Trophoblast cell (in vitro differentiated cells and primary cell): Measurements from ENCODE around the gene SLC33A1.
"Not testable (repeated sequence)": the region's sequence is repeated elsewhere in the genome, so short reads cannot be mapped to it uniquely, and the experiment has no call there.

Source experiments
- DNase-seq, 2 donors: peaks; one replicate each; pipeline ENCODE4 v3.0.0-alpha.2; 2016
- H2AFZ ChIP-seq: 2 replicates; pipeline ENCODE4 v1.6.1; 2013; ENCODE audit warnings: low read length, moderate library complexity, mild to moderate bottlenecking; ENCODE audit not compliant: insufficient read depth, poor library complexity
- H2AK5ac ChIP-seq: 2 replicates; pipeline ENCODE4 v1.6.1; 2013; ENCODE audit warnings: mild to moderate bottlenecking, low read length
- H2BK120ac ChIP-seq: 2 replicates; pipeline ENCODE4 v1.6.1; 2013; ENCODE audit warnings: low read length, mild to moderate bottlenecking, moderate library complexity; ENCODE audit not compliant: insufficient read depth, poor library complexity
- H2BK12ac ChIP-seq: 2 replicates; pipeline ENCODE4 v1.6.1; 2013; ENCODE audit warnings: mild to moderate bottlenecking, low read length, moderate library complexity
- H2BK5ac ChIP-seq: 2 replicates; pipeline ENCODE4 v1.6.1; 2013; ENCODE audit warnings: low read length, low read depth, moderate library complexity, mild to moderate bottlenecking; ENCODE audit not compliant: poor library complexity
- H3K14ac ChIP-seq: 2 replicates; pipeline ENCODE4 v1.6.1; 2013; ENCODE audit warnings: mild to moderate bottlenecking, low read length
- H3K18ac ChIP-seq: 2 replicates; pipeline ENCODE4 v1.6.1; 2013; ENCODE audit warnings: mild to moderate bottlenecking, low read length
- H3K23ac ChIP-seq: 2 replicates; pipeline ENCODE4 v1.6.1; 2013; ENCODE audit warnings: low read length
- H3K27ac ChIP-seq: 2 replicates; pipeline ENCODE4 v1.5.1; 2013; ENCODE audit warnings: low read depth, mild to moderate bottlenecking, inconsistent platforms, low read length, moderate library complexity
- H3K27me3 ChIP-seq: 2 replicates; pipeline ENCODE4 v1.6.1; 2013; ENCODE audit warnings: inconsistent platforms, mild to moderate bottlenecking, low read length, moderate library complexity; ENCODE audit not compliant: insufficient read depth
- H3K36me3 ChIP-seq, 2 experiments: 1 replicate in 1 of 2; 2 replicates in 1 of 2; pipeline ENCODE4 v1.6.1; 2013; ENCODE audit warnings: low read length in 2 of 2, mild to moderate bottlenecking in 2 of 2, moderate library complexity in 1 of 2; ENCODE audit not compliant: insufficient read depth in 2 of 2, control insufficient read depth in 1 of 2
- H3K4ac ChIP-seq: 2 replicates; pipeline ENCODE4 v1.6.1; 2013; ENCODE audit warnings: low read depth, mild to moderate bottlenecking, low read length, moderate library complexity
- H3K4me1 ChIP-seq, 2 experiments: 1 replicate in 1 of 2; 2 replicates in 1 of 2; pipeline ENCODE4 v1.6.1; 2013; ENCODE audit warnings: low read length in 2 of 2, mild to moderate bottlenecking in 2 of 2, moderate library complexity in 1 of 2; ENCODE audit not compliant: insufficient read depth in 2 of 2, control insufficient read depth in 1 of 2
- H3K4me2 ChIP-seq: 2 replicates; pipeline ENCODE4 v1.6.1; 2013; ENCODE audit warnings: inconsistent platforms, mild to moderate bottlenecking, low read length, moderate library complexity
- H3K4me3 ChIP-seq: 2 replicates; pipeline ENCODE4 v1.5.1; 2013; ENCODE audit warnings: mild to moderate bottlenecking, low read depth, low read length, inconsistent platforms
- H3K79me1 ChIP-seq: one replicate; pipeline ENCODE4 v1.6.1; 2013; ENCODE audit warnings: low read length
- H3K79me2 ChIP-seq: 2 replicates; pipeline ENCODE4 v1.6.1; 2013; ENCODE audit warnings: low read length, mild to moderate bottlenecking; ENCODE audit not compliant: control insufficient read depth, insufficient read depth, poor library complexity
- H3K9ac ChIP-seq: 2 replicates; pipeline ENCODE4 v1.6.1; 2013; ENCODE audit warnings: mild to moderate bottlenecking, low read length
- H3K9me3 ChIP-seq: 2 replicates; pipeline ENCODE4 v1.6.1; 2013; ENCODE audit warnings: low read depth, mild to moderate bottlenecking, control low read depth, inconsistent platforms, low read length; ENCODE audit not compliant: insufficient read depth
- H4K12ac ChIP-seq: 2 replicates; pipeline ENCODE4 v1.6.1; 2013; ENCODE audit warnings: low read depth, mild to moderate bottlenecking, low read length, moderate library complexity
- H4K8ac ChIP-seq: 2 replicates; pipeline ENCODE4 v1.6.1; 2013; ENCODE audit warnings: low read depth, mild to moderate bottlenecking, low read length, moderate library complexity
- H4K91ac ChIP-seq: one replicate; pipeline ENCODE4 v1.6.1; 2013; ENCODE audit warnings: low read depth, mild to moderate bottlenecking, low read length, moderate library complexity
- WGBS: extraction: QIAGEN DNeasy Blood & Tissue Kit; methylation state at CpG from one replicate; pipeline ENCODE4 v1.1.7; 2013; ENCODE audit warnings: missing lambda C conversion rate; ENCODE audit not compliant: insufficient read length, insufficient coverage; ENCODE audit errors: extremely low coverage; 5-methylcytosine and 5-hydroxymethylcytosine counted together

SLC33A1 gene

GRCh38 chr3:155849404-155849803 is 4.8 kb downstream of the SLC33A1 start:
- H3K18ac ChIP-seq: not testable (repeated sequence)
- WGBS: no CpG with 5 or more reads among the region's 3 CpGs

GRCh38 chr3:155847993-155848392 is 6.2 kb downstream of the SLC33A1 start:
- Histone ChIP-seq H3K4me1 (peaks cover 0 to 3% of the 10 kb centered on the region in 2 experiments), H4K8ac (no peak overlapping the region), H2BK120ac (no peak overlapping the region)

More at GRCh38 chr3:155849404-155849803, 4.8 kb downstream of the SLC33A1 start:
- not testable (repeated sequence) for H3K14ac ChIP-seq, H3K9me3 ChIP-seq, H3K23ac ChIP-seq, H3K79me1 ChIP-seq, H4K8ac ChIP-seq, H4K12ac ChIP-seq, H3K9ac ChIP-seq, H3K36me3 ChIP-seq, DNase-seq, H4K91ac ChIP-seq, H2AFZ ChIP-seq, H3K4me1 ChIP-seq, H2BK5ac ChIP-seq, H2BK120ac ChIP-seq, H3K27me3 ChIP-seq, H3K27ac ChIP-seq, H3K4me2 ChIP-seq, H3K4me3 ChIP-seq, H2BK12ac ChIP-seq, H3K4ac ChIP-seq, H2AK5ac ChIP-seq
- peaks cover 12% of the 10 kb centered on the region for H3K79me2 ChIP-seq

GRCh38 chr3:155846119-155846518 is 8.1 kb downstream of the SLC33A1 start:
- no peaks in the 10 kb centered on the region for H3K79me1 ChIP-seq
- no peaks in the 10 kb centered on the region for H3K27me3 ChIP-seq
- H3K4ac ChIP-seq: no peak overlapping the region
- H3K27ac ChIP-seq: no peak overlapping the region
- H3K4me2 ChIP-seq: no peak overlapping the region
- no peak overlapping the region for H4K8ac ChIP-seq
- H3K9ac ChIP-seq: no peak overlapping the region
- H2AFZ ChIP-seq: no peak overlapping the region
- peak in 1 of 2 donors; percentile 18 for DNase-seq
- H2BK12ac ChIP-seq: no peak overlapping the region
- no peak overlapping the region for H2AK5ac ChIP-seq
- peaks cover 0 to 5% of the 10 kb centered on the region in 2 experiments for H3K36me3 ChIP-seq
- no peaks in the 10 kb centered on the region for H3K9me3 ChIP-seq
- H3K4me1 ChIP-seq: no peaks in the 10 kb centered on the region
- no peak overlapping the region for H3K14ac ChIP-seq
- no peak overlapping the region for H2BK120ac ChIP-seq
- H3K23ac ChIP-seq: no peak overlapping the region
- WGBS: no CpG with 5 or more reads among the region's 3 CpGs
- no peak overlapping the region for H2BK5ac ChIP-seq
- no peaks in the 10 kb centered on the region for H3K79me2 ChIP-seq
- no peak overlapping the region for H4K91ac ChIP-seq
- H3K4me3 ChIP-seq: no peak overlapping the region
- H3K18ac ChIP-seq: no peak overlapping the region
- H4K12ac ChIP-seq: no peak overlapping the region

More at GRCh38 chr3:155847993-155848392, 6.2 kb downstream of the SLC33A1 start:
- Histone ChIP-seq H3K9me3 (no peaks in the 10 kb centered on the region), H3K79me2 (peaks cover 2% of the 10 kb centered on the region), H3K79me1 (no peaks in the 10 kb centered on the region), H3K4me2 (no peak overlapping the region), H3K27ac (no peak overlapping the region), H3K18ac (no peak overlapping the region), H2AFZ (no peak overlapping the region), H3K14ac (no peak overlapping the region), H4K91ac (no peak overlapping the region), H2BK5ac (no peak overlapping the region), H3K9ac (no peak overlapping the region), H3K27me3 (no peaks in the 10 kb centered on the region), H4K12ac (no peak overlapping the region), H2BK12ac (no peak overlapping the region), H3K4ac (no peak overlapping the region), H3K23ac (no peak overlapping the region), H3K36me3 (peaks cover 0 to 6% of the 10 kb centered on the region in 2 experiments), H3K4me3 (no peak overlapping the region), H2AK5ac (no peak overlapping the region)
- whole genome bisulfite sequencing: no CpG with 5 or more reads among the region's 3 CpGs
- DNase-seq: no peak

- no peak overlapping the region for H2BK120ac ChIP-seq
- H2BK5ac ChIP-seq: no peak overlapping the region
- no CpG with 5 or more reads among the region's 1 CpG for WGBS
Observed at GRCh38 chr3:155843569-155843968, 10.7 kb downstream of the SLC33A1 start.

More at GRCh38 chr3:155843569-155843968, 10.7 kb downstream of the SLC33A1 start:
- no peak overlapping the region for H3K18ac ChIP-seq
- H4K12ac ChIP-seq: no peak overlapping the region
- no peaks in the 10 kb centered on the region for H3K79me2 ChIP-seq
- no peaks in the 10 kb centered on the region for H3K4me1 ChIP-seq
- H2AFZ ChIP-seq: no peak overlapping the region
- no peaks in the 10 kb centered on the region for H3K27me3 ChIP-seq
- H3K9ac ChIP-seq: no peak overlapping the region
- H3K9me3 ChIP-seq: no peaks in the 10 kb centered on the region
- H3K79me1 ChIP-seq: no peaks in the 10 kb centered on the region
- H3K23ac ChIP-seq: no peak overlapping the region
- no peak overlapping the region for H2BK12ac ChIP-seq
- H4K8ac ChIP-seq: no peak overlapping the region
- H2AK5ac ChIP-seq: no peak overlapping the region
- no peak overlapping the region for H3K4me2 ChIP-seq
- DNase-seq: no peak
- H3K4ac ChIP-seq: no peak overlapping the region
- H3K14ac ChIP-seq: no peak overlapping the region
- peaks cover 0 to 3% of the 10 kb centered on the region in 2 experiments for H3K36me3 ChIP-seq
- H3K4me3 ChIP-seq: no peak overlapping the region
- no peak overlapping the region for H3K27ac ChIP-seq
- no peak overlapping the region for H4K91ac ChIP-seq
